GM12878 (cell line): ENCODE data around the gene LMOD1. TPM values are rescaled to one million over a fixed set of nuclear protein-coding genes. Genes with fewer than 3 reads are reported as not detected.

ENCODE experiments used
- ATAC-seq: fragments of 200-7000 bp; cut with Tn5 transposase; 3 replicates; pipeline ENCODE4 v1.9.1; 2020; ENCODE audit warnings: mild to moderate bottlenecking, moderate library complexity
- BruUV-seq: library from RNA; stranded (reverse); fragments of 400-500 nt; replicated peaks from 2 replicates; lab custom pipeline; 2021; lab: Mats Ljungman, UMichigan
- CTCF ChIA-PET: fragments of 300-600 bp; sonication (Branson Sonifier 250); formaldehyde crosslinking; extraction: SDS; loops from one replicate; lab custom pipeline; 2021; ENCODE audit warnings: inconsistent platforms; lab: Yijun Ruan, JAX
- POLR2A ChIA-PET: fragments of 350-600 bp; formaldehyde crosslinking; extraction: SDS; loops from one replicate; lab custom pipeline; 2021; ENCODE audit warnings: inconsistent platforms; lab: Charles Lee
- RAD21 ChIA-PET: fragments of 300-600 bp; sonication (Branson Sonifier 250); formaldehyde crosslinking; loops from one replicate; lab custom pipeline; 2023; ENCODE audit warnings: antibody characterized with exemption; ENCODE audit not compliant: unreplicated experiment; lab: Charles Lee
- SMC1A ChIA-PET: fragments of 300-600 bp; sonication (Branson Sonifier 250); formaldehyde crosslinking; loops from one replicate; lab custom pipeline; 2023; ENCODE audit not compliant: unreplicated experiment, uncharacterized antibody; lab: Charles Lee
- DNase-seq: peaks from one replicate; pipeline ENCODE4 v3.0.0-alpha.2; 2011; ENCODE audit warnings: low read depth, low spot score
- FAIRE-seq: peaks from 3 replicates; lab custom pipeline; 2011; peaks lifted over from hg19 to GRCh38; lab: Jason Lieb, UNC
- H2AFZ ChIP-seq: 2 replicates; pipeline ENCODE4 v1.6.0; 2011; ENCODE audit warnings: low read depth, low read length, control low read depth; ENCODE audit not compliant: control insufficient read depth
- H3K27ac ChIP-seq: 2 replicates; pipeline ENCODE4 v1.5.1; 2011; ENCODE audit warnings: control low read depth; ENCODE audit not compliant: control insufficient read depth, insufficient read depth
- H3K27me3 ChIP-seq, 2 experiments: replicated peaks in 1 of 2; 2 replicates each; pipeline versions ENCODE4 v1.6.0 to v1.6.1; 2011; ENCODE audit warnings: low read length in 1 of 2; ENCODE audit not compliant: control insufficient read depth in 2 of 2, insufficient read depth in 2 of 2
- H3K36me3 ChIP-seq, 2 experiments: 2 replicates each; pipeline ENCODE4 v1.5.1; 2011; ENCODE audit warnings: low read length in 1 of 2; ENCODE audit not compliant: control insufficient read depth in 2 of 2, insufficient read depth in 2 of 2
- H3K4me1 ChIP-seq: 2 replicates; pipeline ENCODE4 v1.6.1; 2011; ENCODE audit warnings: mild to moderate bottlenecking, low read length, moderate library complexity, mixed read lengths; ENCODE audit not compliant: control insufficient read depth, insufficient read depth
- H3K4me2 ChIP-seq: 2 replicates; pipeline ENCODE4 v1.6.0; 2011; ENCODE audit warnings: control low read depth; ENCODE audit not compliant: control insufficient read depth, insufficient read depth
- H3K4me3 ChIP-seq: fragments of 200-600 bp; sonication (generic); 2 replicates; pipeline ENCODE4 v1.5.1; 2016
- H3K79me2 ChIP-seq: 2 replicates; pipeline ENCODE4 v1.6.0; 2011; ENCODE audit warnings: low read length; ENCODE audit not compliant: control insufficient read depth, insufficient read depth
- H3K9ac ChIP-seq: 2 replicates; pipeline ENCODE4 v1.8.0; 2011; ENCODE audit warnings: low read length, control low read depth, mixed read lengths; ENCODE audit not compliant: control insufficient read depth, insufficient read depth
- H3K9me3 ChIP-seq: replicated peaks from 3 replicates; pipeline ENCODE4 v1.5.1; 2011; ENCODE audit warnings: mild to moderate bottlenecking, low read length; ENCODE audit not compliant: control insufficient read depth, insufficient read depth
- H4K20me1 ChIP-seq: 2 replicates; pipeline ENCODE4 v1.6.0; 2011; ENCODE audit not compliant: control insufficient read depth, insufficient read depth
- CBFB ChIP-seq: IDR thresholded peaks from 2 replicates; pipeline ENCODE4 v1.6.1; 2016; ENCODE audit warnings: antibody characterized with exemption, low read depth
- DPF2 ChIP-seq: fragments of 450-650 bp; IDR thresholded peaks from 2 replicates; pipeline ENCODE4 v1.6.1; 2017; ENCODE audit warnings: mild to moderate bottlenecking
- FOXK2 ChIP-seq: fragments of 450-650 bp; IDR thresholded peaks from 2 replicates; pipeline ENCODE4 v1.6.1; 2017; ENCODE audit warnings: mild to moderate bottlenecking, moderate library complexity
- FOXM1 ChIP-seq: IDR thresholded peaks from 2 replicates; pipeline ENCODE4 v1.6.1; 2012; ENCODE audit warnings: low read depth, mild to moderate bottlenecking, inconsistent platforms, low read length, moderate library complexity
- HDGF ChIP-seq: fragments of 450-650 bp; IDR thresholded peaks from 2 replicates; pipeline ENCODE4 v1.6.1; 2016; ENCODE audit warnings: antibody characterized with exemption
- MYC ChIP-seq: IDR thresholded peaks from 2 replicates; pipeline ENCODE4 v1.6.1; 2011; ENCODE audit warnings: mild to moderate bottlenecking, low read length, moderate library complexity, inconsistent platforms; ENCODE audit not compliant: insufficient read depth, insufficient replicate concordance, insufficient read length, severe bottlenecking
- ZNF207 ChIP-seq: fragments of 450-650 bp; IDR thresholded peaks from 2 replicates; pipeline ENCODE4 v1.6.1; 2014; ENCODE audit warnings: antibody characterized with exemption, mild to moderate bottlenecking, borderline replicate concordance
- WGBS: methylation state at CpG from one replicate; pipeline ENCODE4 v1.1.6; 2016; ENCODE audit warnings: low lambda C conversion rate; ENCODE audit not compliant: insufficient replicate concordance, insufficient coverage; ENCODE audit errors: missing lambda C conversion rate; 5-methylcytosine and 5-hydroxymethylcytosine counted together
- in situ Hi-C: fragments of 300-500 bp; cut with MboI; formaldehyde crosslinking; loops from 9 replicates; pipeline ENCODE4 v1.14.3; 2018; ENCODE audit warnings: mixed read lengths
- intact Hi-C: fragments of 100-400 bp; cut with micrococcal nuclease; formaldehyde crosslinking; loops from one replicate; pipeline ENCODE4 v1.14.2; 2022; ENCODE audit not compliant: unreplicated experiment
- polyA plus RNA-seq, 11 experiments: library from polyadenylated mRNA; depleted of rRNA in 4 of 11; unstranded in 6 of 11; stranded (reverse) in 5 of 11; fragments of >200 nt; fragmentation: Nextera tagmentation in 4 of 11; fragmentation: Illumina TruSeq in 1 of 11; extraction: Ambion mirVana in 4 of 11; extraction: Trizol in 1 of 11; gene quantifications; 1 replicate in 1 of 11; 2 replicates in 10 of 11; pipeline versions ENCODE4 v1.2.1 to v1.2.3, GENCODE V29; 2011 to 2016; ENCODE audit warnings: inconsistent platforms in 2 of 11, missing spikeins in 2 of 11, low read depth in 1 of 11
- total RNA-seq, 4 experiments: library from RNA; depleted of rRNA in 3 of 4; stranded (reverse); fragments of >200 nt in 3 of 4; fragmentation: Illumina TruSeq in 1 of 4; extraction: Trizol in 1 of 4; gene quantifications; 2 replicates each; pipeline versions ENCODE4 v1.2.1 to v1.2.3, GENCODE V29; 2013 to 2021
- TF ChIP-seq, protein P1 (sequence below), 3 experiments: IDR thresholded peaks in 2 of 3; conservative IDR thresholded peaks in 1 of 3; 2 replicates each; pipeline ENCODE4 v1.5.1; 2011; ENCODE audit warnings: low read depth in 3 of 3, low read length in 3 of 3, mild to moderate bottlenecking in 3 of 3, control low read depth in 2 of 3, moderate library complexity in 2 of 3, inconsistent platforms in 1 of 3, mixed read lengths in 1 of 3; ENCODE audit not compliant: control insufficient read depth in 2 of 3, insufficient read depth in 1 of 3; ENCODE audit errors: extremely low read depth in 1 of 3
- TF ChIP-seq, protein P2 (sequence below): fragments of 450-650 bp; conservative IDR thresholded peaks from 2 replicates; pipeline ENCODE4 v1.6.1; 2017; ENCODE audit warnings: mild to moderate bottlenecking, moderate library complexity

Gene LMOD1
- total and polyA plus RNA-seq, 10 of the 15 experiments (the other 5 are each of a cell fraction or from before 2014, with no cell fraction given) = 0.15 TPM; not detected in 9

DNA sequence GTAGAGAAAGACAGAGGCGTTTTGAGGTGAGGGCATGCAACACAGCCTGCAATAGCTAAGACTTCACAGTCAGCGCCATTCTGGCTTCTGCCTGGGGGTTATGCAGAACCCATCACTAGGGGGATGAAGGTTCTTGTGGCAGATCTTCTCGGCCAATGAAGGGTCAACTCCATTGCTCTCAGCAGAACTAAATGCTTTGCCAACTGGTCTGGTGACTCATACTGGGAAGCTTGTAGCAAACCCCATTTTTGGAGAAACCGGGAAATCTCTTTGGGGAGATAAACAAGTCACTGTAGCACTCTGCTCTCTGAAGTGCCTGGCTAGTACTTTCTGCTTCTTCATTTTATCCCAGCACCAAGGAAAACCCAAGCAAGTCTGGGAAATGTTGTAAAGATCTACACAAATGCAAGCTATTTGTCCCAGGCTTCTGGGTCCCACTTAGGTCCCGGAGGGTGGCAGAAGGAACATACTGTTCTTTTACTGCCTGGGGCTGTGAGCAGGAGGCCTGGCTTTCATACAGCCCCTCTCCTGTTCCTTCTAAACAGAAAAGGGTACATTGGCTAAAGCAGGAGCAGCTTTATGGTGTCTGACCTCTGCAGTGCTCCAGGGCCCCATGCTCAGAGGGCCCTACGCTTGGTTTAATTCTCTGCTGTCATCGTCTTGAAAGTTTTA, 28.9 kb downstream of the LMOD1 start:
- ChIA-PET POLR2A (no interaction called here), RAD21 (no interaction called here)
- no peak for FAIRE-seq

DNA sequence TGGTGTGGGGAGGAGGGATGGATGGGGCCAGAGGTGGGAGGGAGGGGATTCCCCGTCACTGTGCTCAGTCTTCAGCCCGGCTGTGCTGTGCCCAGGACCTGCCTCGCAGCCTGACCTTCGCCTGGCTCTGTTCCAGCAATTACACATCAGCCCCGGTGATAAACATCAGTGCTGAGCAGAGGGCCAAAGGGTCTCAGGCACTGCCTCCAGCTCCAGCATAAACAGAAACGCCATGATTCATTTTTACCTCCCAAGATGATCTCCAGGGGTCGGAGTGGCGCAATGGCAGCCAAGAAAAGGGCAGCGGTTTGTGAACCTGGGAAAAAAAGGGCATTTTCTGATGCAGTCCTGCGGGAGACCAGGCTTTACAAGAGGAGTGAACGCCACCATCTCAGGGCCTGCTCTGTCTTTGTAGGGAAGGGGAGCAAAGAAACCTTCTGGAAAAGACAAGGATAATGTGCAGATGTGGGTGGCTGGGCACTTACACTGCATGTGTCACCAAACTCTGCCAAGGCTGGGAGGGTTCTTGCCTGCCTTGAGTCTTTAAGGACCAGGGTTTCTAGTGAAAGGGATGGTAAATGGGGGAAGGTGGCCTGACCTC, 29.6 kb downstream of the LMOD1 start:
- Histone ChIP-seq H3K36me3 (no peaks in the 10 kb centered on the region), H3K4me1 (peaks cover 4% of the 10 kb centered on the region; the same call in 1 of the 2 replicates), H3K9ac (no peak overlapping the region), H3K79me2 (no peaks in the 10 kb centered on the region), H3K27ac (no peak overlapping the region), H2AFZ (no peak overlapping the region), H3K4me3 (no peak overlapping the region), H4K20me1 (no peaks in the 10 kb centered on the region), H3K4me2 (peak overlapping the region; percentile 9; the same call in 1 of the 2 replicates), H3K9me3 (no peaks in the 10 kb centered on the region), H3K27me3 (no peaks in the 10 kb centered on the region; a peak in 1 of 4 replicates)
- FAIRE-seq = no peak
- SMC1A ChIA-PET = no interaction called here
- RAD21 ChIA-PET = no interaction called here
- WGBS = 25% methylated on average over 11 of the region's 11 CpGs
- CTCF ChIA-PET = no interaction called here
- no peak for DNase-seq
- no TSS peak for BruUV-seq
- POLR2A ChIA-PET = no interaction called here
- ATAC-seq = peak; percentile 76
- in situ Hi-C loops (no loop called here), intact Hi-C loops (no loop called here)
- no peak for TF ChIP-seq FOXM1
- TF ChIP-seq, protein P1, sequence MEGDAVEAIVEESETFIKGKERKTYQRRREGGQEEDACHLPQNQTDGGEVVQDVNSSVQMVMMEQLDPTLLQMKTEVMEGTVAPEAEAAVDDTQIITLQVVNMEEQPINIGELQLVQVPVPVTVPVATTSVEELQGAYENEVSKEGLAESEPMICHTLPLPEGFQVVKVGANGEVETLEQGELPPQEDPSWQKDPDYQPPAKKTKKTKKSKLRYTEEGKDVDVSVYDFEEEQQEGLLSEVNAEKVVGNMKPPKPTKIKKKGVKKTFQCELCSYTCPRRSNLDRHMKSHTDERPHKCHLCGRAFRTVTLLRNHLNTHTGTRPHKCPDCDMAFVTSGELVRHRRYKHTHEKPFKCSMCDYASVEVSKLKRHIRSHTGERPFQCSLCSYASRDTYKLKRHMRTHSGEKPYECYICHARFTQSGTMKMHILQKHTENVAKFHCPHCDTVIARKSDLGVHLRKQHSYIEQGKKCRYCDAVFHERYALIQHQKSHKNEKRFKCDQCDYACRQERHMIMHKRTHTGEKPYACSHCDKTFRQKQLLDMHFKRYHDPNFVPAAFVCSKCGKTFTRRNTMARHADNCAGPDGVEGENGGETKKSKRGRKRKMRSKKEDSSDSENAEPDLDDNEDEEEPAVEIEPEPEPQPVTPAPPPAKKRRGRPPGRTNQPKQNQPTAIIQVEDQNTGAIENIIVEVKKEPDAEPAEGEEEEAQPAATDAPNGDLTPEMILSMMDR (IDR thresholded peaks at IDR 0.05 in 2 of 3, conservative IDR thresholded peaks at IDR 0.05 in 1 of 3; ENCODE audit: control insufficient read depth in 2 of 3, extremely low read depth in 1 of 3, insufficient read depth in 1 of 3, low read depth in 3 of 3, low read length in 3 of 3) = no peak
- TF ChIP-seq, protein P2, sequence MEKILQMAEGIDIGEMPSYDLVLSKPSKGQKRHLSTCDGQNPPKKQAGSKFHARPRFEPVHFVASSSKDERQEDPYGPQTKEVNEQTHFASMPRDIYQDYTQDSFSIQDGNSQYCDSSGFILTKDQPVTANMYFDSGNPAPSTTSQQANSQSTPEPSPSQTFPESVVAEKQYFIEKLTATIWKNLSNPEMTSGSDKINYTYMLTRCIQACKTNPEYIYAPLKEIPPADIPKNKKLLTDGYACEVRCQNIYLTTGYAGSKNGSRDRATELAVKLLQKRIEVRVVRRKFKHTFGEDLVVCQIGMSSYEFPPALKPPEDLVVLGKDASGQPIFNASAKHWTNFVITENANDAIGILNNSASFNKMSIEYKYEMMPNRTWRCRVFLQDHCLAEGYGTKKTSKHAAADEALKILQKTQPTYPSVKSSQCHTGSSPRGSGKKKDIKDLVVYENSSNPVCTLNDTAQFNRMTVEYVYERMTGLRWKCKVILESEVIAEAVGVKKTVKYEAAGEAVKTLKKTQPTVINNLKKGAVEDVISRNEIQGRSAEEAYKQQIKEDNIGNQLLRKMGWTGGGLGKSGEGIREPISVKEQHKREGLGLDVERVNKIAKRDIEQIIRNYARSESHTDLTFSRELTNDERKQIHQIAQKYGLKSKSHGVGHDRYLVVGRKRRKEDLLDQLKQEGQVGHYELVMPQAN = no peak
- no peak for TF ChIP-seq DPF2
- no peak for TF ChIP-seq FOXK2
- no peak for TF ChIP-seq HDGF
- no peak for TF ChIP-seq CBFB

More for the DNA sequence above, 28.9 kb downstream of the LMOD1 start:
- in situ Hi-C loops (no loop called here), intact Hi-C loops (no loop called here)
- H3K4me2 ChIP-seq = no peak overlapping the region
- BruUV-seq = no TSS peak
- peaks cover 4% of the 10 kb centered on the region; the same call in 1 of the 2 replicates for H3K4me1 ChIP-seq
- no peak overlapping the region for H3K27ac ChIP-seq
- no peaks in the 10 kb centered on the region for H3K9me3 ChIP-seq
- TF ChIP-seq ZNF207 (no peak), MYC (no peak)
- H3K9ac ChIP-seq = no peak overlapping the region
- H2AFZ ChIP-seq = no peak overlapping the region
- no peak overlapping the region for H3K4me3 ChIP-seq
- no peak for DNase-seq
- H4K20me1 ChIP-seq = no peaks in the 10 kb centered on the region
- WGBS = 72% methylated on average over 7 of the region's 7 CpGs
- H3K27me3 ChIP-seq = no peaks in the 10 kb centered on the region; a peak in 1 of 4 replicates
- peak; percentile 21; the same call in 2 of the 3 replicates for ATAC-seq
- H3K79me2 ChIP-seq = no peaks in the 10 kb centered on the region
- H3K36me3 ChIP-seq = no peaks in the 10 kb centered on the region
- ChIA-PET SMC1A (no interaction called here), CTCF (interaction anchor here (0.8 kb wide), 1 partner anchor 218 kb away, joined by 3 read pairs; no protein-coding TSS in a partner anchor)
